ENCODE results near the gene HSFY1. TPM values are rescaled to one million over a fixed set of nuclear protein-coding genes. Genes with fewer than 3 reads are reported as not detected.

The HSFY1 gene
- total and polyA plus RNA-seq, 2 experiments from 2014 or later: not detected

Small RNA genes within 50 kb of the gene (small RNA-seq; reads per million reads assigned to genes)
- gene GPM6BP1 (ENCODE audit: low read depth, low replicate concordance): not detected
- not detected for gene PRYP5 (ENCODE audit: low read depth, low replicate concordance)

Other genes starting within 250 kb of the HSFY1 start
- not detected in 2 replicates for gene HSFY2, start 227.0 kb downstream of the HSFY1 start, total RNA-seq (2014; rRNA removed; shearing (Covaris generic))
- gene HSFY2, start 227.0 kb downstream of the HSFY1 start, polyA plus RNA-seq (2016; fragmentation: Nextera tagmentation; extraction: Ambion mirVana): not detected in 2 replicates

All from GM23248 (cell line).